Measurements from ENCODE around the gene MRAP. TPM values are rescaled to one million over a fixed set of nuclear protein-coding genes. Genes with fewer than 3 reads are reported as not detected.

Gene MRAP
- total RNA-seq, 1 donor from 2014 or later: 0.46 TPM

- TF ChIP-seq, protein P1, sequence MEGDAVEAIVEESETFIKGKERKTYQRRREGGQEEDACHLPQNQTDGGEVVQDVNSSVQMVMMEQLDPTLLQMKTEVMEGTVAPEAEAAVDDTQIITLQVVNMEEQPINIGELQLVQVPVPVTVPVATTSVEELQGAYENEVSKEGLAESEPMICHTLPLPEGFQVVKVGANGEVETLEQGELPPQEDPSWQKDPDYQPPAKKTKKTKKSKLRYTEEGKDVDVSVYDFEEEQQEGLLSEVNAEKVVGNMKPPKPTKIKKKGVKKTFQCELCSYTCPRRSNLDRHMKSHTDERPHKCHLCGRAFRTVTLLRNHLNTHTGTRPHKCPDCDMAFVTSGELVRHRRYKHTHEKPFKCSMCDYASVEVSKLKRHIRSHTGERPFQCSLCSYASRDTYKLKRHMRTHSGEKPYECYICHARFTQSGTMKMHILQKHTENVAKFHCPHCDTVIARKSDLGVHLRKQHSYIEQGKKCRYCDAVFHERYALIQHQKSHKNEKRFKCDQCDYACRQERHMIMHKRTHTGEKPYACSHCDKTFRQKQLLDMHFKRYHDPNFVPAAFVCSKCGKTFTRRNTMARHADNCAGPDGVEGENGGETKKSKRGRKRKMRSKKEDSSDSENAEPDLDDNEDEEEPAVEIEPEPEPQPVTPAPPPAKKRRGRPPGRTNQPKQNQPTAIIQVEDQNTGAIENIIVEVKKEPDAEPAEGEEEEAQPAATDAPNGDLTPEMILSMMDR (IDR thresholded peaks at IDR 0.05): no peak
- no peaks in the 10 kb centered on the region for H3K27me3 ChIP-seq
- intact Hi-C loops (cut with DNase I): no loop called here
- DNase-seq: no peak
- H3K9me3 ChIP-seq: no peaks in the 10 kb centered on the region
- H3K4me1 ChIP-seq: no peaks in the 10 kb centered on the region
- no peak for ATAC-seq
- no peak overlapping the region for H3K27ac ChIP-seq
- H3K36me3 ChIP-seq: peaks cover 33% of the 10 kb centered on the region
- H3K4me3 ChIP-seq: no peak overlapping the region
Observed at GRCh38 chr21:32270748-32271147, 27.9 kb upstream of the MRAP start.

DNA sequence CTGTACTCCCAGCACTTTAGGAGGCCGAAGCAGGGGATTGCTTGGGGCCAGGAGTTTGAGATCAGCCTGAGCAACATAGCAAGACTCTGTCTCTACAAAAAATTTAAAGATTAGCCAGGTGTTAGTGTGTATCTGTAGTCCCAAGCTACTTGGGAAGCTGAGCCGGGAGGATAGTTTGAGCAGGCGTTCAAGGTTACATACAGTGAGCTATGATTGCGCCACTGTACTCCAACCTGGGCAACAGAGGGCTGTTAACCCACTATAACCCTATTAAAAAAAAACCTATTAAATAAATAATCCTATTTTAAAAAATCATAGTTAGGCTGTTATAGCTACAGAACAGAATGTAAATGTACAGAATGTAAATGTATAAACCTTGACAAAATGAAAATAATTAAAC lies 22.0 kb upstream of the MRAP start:
- Histone ChIP-seq H3K4me1 (peaks cover 17% of the 10 kb centered on the region), H3K36me3 (peaks cover 3% of the 10 kb centered on the region), H3K9me3 (no peaks in the 10 kb centered on the region), H3K4me3 (no peak overlapping the region), H3K27ac (no peak overlapping the region), H3K27me3 (no peaks in the 10 kb centered on the region)
- DNase-seq (no peak), ATAC-seq (no peak)
- TF ChIP-seq, protein P1 (IDR thresholded peaks at IDR 0.05): no peak
- intact Hi-C loops (cut with DNase I): no loop called here

- peaks cover 17% of the 10 kb centered on the region for H3K4me1 ChIP-seq
- no peaks in the 10 kb centered on the region for H3K9me3 ChIP-seq
- peaks cover 3% of the 10 kb centered on the region for H3K36me3 ChIP-seq
- H3K4me3 ChIP-seq: peak overlapping the region; percentile 91
- TF ChIP-seq, protein P1 (IDR thresholded peaks at IDR 0.05): no peak
- H3K27me3 ChIP-seq: no peaks in the 10 kb centered on the region
- no peak overlapping the region for H3K27ac ChIP-seq
- ATAC-seq (no peak), DNase-seq (no peak)
- intact Hi-C loops (cut with DNase I): no loop called here
Observed at GRCh38 chr21:32278103-32278502, 20.6 kb upstream of the MRAP start.

GRCh38 chr21:32278518-32279376 lies 19.9 kb upstream of the MRAP start, which contains the start of gene MIS18A:
MIS18A (minus strand) TSS chr21:32279049; CDS start chr21:32279014, 35 bp downstream.
- ATAC-seq (peak; percentile 97), DNase-seq (peak; percentile 97)
- H3K4me3 ChIP-seq: peak within 1 kb of the TSS; percentile 91
- intact Hi-C loops (cut with DNase I): no loop called here
- H3K9me3 ChIP-seq: no peaks in the 10 kb centered on the region
- no peaks in the 10 kb centered on the region for H3K27me3 ChIP-seq
- peaks cover 2% of the 10 kb centered on the region for H3K36me3 ChIP-seq
- peak within 1 kb of the TSS; percentile 45 for H3K27ac ChIP-seq
- TF ChIP-seq, protein P1 (IDR thresholded peaks at IDR 0.05): no peak
- H3K4me1 ChIP-seq: peaks cover 17% of the 10 kb centered on the region

- peaks cover 17% of the 10 kb centered on the region for H3K4me1 ChIP-seq
- H3K27me3 ChIP-seq: no peaks in the 10 kb centered on the region
- H3K36me3 ChIP-seq: no peaks in the 10 kb centered on the region
- TF ChIP-seq, protein P1 (IDR thresholded peaks at IDR 0.05): no peak
- H3K9me3 ChIP-seq: no peaks in the 10 kb centered on the region
- peak overlapping the region; percentile 91 for H3K4me3 ChIP-seq
- DNase-seq (no peak), ATAC-seq (no peak)
- H3K27ac ChIP-seq: peak overlapping the region; percentile 45
- intact Hi-C loops (cut with DNase I): no loop called here
Observed at GRCh38 chr21:32279377-32279680, 19.3 kb upstream of the MRAP start.
